DMS114 treated with DMSO at 0.1 percent for 48 hours (cell line): ENCODE results near the gene SYT4.
"Not testable (repeated sequence)": the region's sequence is repeated elsewhere in the genome, so short reads cannot be mapped to it uniquely, and the experiment has no call there.

ENCODE experiments used
- DNase-seq: peaks from one replicate; lab custom pipeline; 2025; ENCODE audit not compliant: unreplicated experiment; lab: John Stamatoyannopoulos, UW

The SYT4 gene

GRCh38 chr18:43277164-43277600 is at the start of gene SYT4:
TSS of gene SYT4 (minus strand) at chr18:43277490. CDS start at chr18:43277281, 209 bp downstream.
- no peak for DNase-seq

DNA sequence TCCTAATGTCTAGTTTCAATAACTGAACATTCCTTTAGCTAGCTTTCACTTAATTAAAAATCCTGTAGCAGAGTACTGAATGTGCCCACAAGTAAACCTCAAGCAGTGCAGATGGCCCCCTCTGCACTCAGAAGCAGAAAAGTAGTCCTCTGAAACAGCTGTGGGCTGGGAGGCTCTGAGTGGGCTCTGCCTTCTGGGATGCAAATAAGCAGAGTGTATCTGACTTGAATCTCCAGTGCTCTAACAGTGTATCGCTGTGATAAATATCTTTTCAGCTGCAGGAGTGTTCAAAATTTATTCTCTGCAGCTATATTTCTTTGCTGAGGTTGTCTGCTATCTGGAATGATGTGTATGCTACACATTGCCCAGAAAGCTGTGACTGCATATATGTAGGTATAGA is 44.8 kb upstream of the SYT4 start:
- DNase-seq: no peak

DNA sequence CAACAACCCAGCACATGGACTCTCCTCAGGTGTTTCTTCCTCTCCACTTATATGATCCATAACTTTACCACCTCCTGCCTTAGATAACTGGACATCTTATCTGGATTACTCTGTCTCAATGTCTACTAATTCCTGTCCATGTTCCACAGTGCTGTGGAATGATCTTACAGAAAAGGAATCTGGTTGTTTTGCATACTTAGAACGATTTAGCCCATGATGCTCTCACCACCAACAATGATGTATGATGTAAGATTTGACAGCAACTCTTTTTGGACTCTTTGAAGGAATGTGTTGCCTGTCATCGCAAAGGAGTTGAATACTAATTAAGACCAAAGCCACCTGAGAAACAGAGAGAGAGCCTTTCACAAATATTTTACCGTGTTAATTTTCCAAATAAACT is 37.7 kb upstream of the SYT4 start:
- DNase-seq: no peak

GRCh38 chr18:43312891-43313290 is 35.6 kb upstream of the SYT4 start:
- no peak for DNase-seq

- no peak for DNase-seq
Measured at GRCh38 chr18:43310239-43310638, 32.9 kb upstream of the SYT4 start.

DNA sequence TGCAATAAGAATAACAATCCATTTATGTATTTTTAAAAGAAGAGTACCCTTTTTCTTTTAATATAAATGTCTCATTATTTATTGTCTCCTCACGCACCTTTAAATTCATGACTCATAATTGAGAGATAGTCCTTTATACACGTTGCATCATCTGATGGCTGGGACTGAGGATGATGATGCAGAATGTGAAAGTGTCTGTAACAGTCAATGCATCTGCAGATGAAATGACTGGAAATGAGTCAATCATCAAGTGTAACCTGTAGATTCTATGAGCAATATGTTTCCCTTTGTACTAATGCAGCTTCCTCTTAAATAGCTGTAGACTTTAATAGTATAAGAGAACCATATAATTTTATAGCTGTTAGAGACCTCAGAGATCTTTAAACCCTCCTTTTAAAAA is 26.1 kb upstream of the SYT4 start:
- no peak for DNase-seq

DNA sequence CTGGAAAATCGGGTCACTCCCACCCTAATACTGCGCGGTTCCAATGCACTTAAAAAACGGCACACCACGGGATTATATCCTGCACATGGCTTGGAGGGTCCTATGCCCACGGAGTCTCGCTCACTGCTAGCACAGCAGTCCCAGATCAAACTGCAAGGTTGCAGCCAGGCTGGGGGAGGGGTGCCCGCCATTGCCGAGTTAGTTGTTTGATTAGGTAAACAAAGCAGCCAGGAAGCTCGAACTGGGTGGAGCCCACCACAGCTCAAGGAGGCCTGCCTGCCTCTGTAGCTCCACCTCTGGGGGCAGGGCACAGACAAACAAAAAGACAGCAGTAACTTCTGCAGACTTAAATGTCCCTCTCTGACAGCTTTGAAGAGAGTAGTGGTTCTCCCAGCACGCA is 8.9 kb upstream of the SYT4 start:
- DNase-seq: not testable (repeated sequence)

- DNase-seq: no peak
Measured at GRCh38 chr18:43283299-43283698, 6.0 kb upstream of the SYT4 start.

DNA sequence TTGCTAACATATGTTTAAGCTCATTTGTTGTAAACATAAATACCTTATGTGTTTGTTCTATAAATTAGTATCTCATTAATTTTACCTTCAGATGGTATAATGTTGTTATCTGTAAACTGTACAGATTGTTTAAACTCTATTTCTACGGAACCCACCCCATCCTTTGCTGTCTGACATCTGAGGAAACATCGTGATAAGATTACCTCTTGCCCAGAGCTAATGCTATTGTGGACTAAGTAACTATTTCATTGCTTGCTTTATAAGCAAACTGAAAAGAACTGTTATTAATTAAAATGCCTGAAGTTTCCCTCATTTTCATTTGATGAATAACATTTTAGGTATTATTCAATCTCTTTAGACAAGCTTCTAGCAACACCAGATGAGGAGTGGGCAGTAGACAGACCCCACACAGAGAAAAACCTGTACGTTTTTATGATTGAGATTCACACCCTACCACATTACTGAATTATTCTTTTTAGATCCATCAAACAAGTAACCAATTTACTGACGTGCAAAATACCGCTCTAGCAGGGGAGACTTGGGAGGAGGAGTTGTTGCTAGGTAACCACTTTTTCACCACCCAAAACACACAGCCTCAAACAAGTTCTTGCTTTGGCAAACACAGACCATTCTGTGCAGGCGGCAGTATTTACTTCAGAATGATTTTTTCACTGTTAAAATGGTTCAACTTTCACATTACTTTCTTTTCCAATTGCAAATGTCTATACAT is 1.9 kb upstream of the SYT4 start:
- DNase-seq: no peak

GRCh38 chr18:43278355-43278754 is 1.1 kb upstream of the SYT4 start:
- no peak for DNase-seq

- no peak for DNase-seq
Measured at GRCh38 chr18:43276491-43276890, 799 bp downstream of the SYT4 start.

- DNase-seq: no peak
Measured at GRCh38 chr18:43275546-43275945, 1.7 kb downstream of the SYT4 start.

- DNase-seq: no peak
Measured at GRCh38 chr18:43274526-43274925, 2.8 kb downstream of the SYT4 start.

GRCh38 chr18:43271593-43272432 is 5.5 kb downstream of the SYT4 start:
- DNase-seq: peak; percentile 19

- DNase-seq: no peak
Measured at GRCh38 chr18:43267818-43268217, 9.5 kb downstream of the SYT4 start.

DNA sequence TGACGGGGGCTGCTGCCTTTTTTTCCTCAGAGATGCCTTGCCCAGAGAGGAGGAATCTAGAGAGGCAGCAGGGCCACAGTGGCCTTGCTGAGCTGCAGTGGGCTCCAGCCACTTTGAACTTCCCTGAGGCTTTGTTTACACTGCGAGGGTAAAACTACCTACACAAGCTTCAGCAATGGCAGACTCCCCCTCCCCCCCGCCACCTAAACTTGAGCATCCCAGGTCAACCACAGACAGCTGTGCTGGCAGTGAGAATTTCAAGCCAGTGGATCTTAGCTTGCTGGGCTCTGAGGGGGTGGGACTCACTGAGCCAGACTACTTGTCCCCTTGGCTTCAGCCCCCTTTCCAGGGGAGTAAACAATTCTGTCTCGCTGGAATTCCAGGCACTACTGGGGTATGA is 11.8 kb downstream of the SYT4 start:
- DNase-seq: no peak

GRCh38 chr18:43248610-43249249 is 28.6 kb downstream of the SYT4 start:
- DNase-seq: no peak

GRCh38 chr18:43247944-43248343 is 29.3 kb downstream of the SYT4 start:
- DNase-seq: no peak

- no peak for DNase-seq
Measured at GRCh38 chr18:43238429-43238828, 38.9 kb downstream of the SYT4 start.

DNA sequence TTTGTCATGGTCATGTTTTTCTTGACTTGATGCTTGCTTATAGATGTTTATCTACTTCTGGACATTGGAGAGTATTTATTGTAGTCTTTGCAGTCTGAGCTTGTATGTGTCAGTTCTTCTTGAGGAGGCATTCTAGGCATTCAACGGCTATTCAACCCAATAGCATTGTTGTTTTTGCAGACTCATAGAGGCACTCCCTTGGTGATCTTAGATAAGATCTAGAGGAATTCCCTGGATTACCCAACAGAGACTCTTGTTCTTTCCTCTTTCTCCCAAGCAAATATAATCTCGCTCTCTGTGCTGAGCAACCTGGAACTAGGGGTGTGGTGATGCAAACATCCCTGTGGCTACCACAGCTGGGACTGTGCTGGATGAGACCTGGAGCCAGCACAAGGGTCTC is 40.4 kb downstream of the SYT4 start:
- DNase-seq: no peak

DNA sequence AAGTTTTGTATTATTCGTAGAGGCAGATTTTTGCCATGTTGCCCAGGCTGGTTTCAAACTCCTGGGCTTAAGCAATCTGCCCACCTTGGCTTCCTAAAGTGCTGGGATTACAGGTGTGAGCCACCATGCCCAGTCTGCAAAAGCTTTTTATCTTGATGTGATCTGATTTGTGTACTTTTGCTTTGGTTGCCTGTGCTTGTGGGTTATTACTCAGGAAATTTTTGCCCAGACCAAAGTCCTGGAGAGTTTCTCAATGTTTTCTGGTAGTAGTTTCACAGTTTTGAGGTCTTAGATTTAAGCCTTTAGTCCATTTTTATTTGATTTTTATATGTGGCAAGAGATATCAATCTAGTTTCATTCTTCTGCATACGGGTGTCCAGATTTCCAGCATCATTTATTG is 42.4 kb downstream of the SYT4 start:
- no peak for DNase-seq

DNA sequence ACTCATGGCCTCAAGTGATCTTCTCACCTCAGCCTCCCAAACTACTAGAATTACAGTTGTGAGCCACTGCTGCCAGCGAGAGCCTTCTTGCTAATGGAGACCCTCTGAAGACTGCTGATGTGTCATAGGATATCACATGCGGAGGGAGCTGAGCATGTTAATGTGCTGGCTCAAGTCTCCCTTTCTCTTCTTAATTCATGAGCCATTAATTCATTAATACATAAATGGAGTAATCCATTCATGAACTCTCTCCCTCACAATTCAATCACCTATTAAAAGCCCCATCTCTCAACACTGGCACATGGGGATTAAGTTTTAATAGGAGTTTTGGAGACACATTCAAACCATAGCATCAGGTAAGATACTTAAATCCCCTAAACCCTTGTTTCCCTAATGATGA is 54.8 kb downstream of the SYT4 start:
- DNase-seq: no peak
